Measurements from ENCODE around the gene GALNS. TPM values are rescaled to one million over a fixed set of nuclear protein-coding genes. Genes with fewer than 3 reads are reported as not detected.
A peak's percentile ranks its signal among the peaks of the same experiment; 100 is the strongest.

Gene GALNS
- polyA plus RNA-seq, 1 donor, result 32.2 TPM

- peaks cover 14% of the 10 kb centered on the region for H3K36me3 ChIP-seq (ENCODE audit: control insufficient read depth, insufficient read depth, low read length)
- no CpG with 5 or more reads among the region's 20 CpGs for WGBS (ENCODE audit: insufficient coverage, low lambda C conversion rate)
- H3K27me3 ChIP-seq (ENCODE audit: control insufficient read depth, insufficient read depth, low read length), result peaks cover 13% of the 10 kb centered on the region
- H3K27ac ChIP-seq (ENCODE audit: low read length), result no peak within 1 kb of the TSS
- DNase-seq, result no peak
- H3K4me1 ChIP-seq (ENCODE audit: control insufficient read depth, insufficient read depth, low read length), result no peaks in the 10 kb centered on the region
- peaks cover 3% of the 10 kb centered on the region for H3K9me3 ChIP-seq (ENCODE audit: control insufficient read depth, low read depth, low read length)
- no peak within 1 kb of the TSS for H3K4me3 ChIP-seq (ENCODE audit: low read length)
These were observed 9.6 kb upstream of the GALNS start, which contains the start of gene PABPN1L for GRCh38 chr16:88866151-88866920. Gene PABPN1L, minus strand, starts transcription at chr16:88866660. Its CDS starts 54 bp downstream, at chr16:88866606.

- no peak overlapping the region for H3K4me3 ChIP-seq (ENCODE audit: low read length)
- no CpG with 5 or more reads among the region's 15 CpGs for WGBS (ENCODE audit: insufficient coverage, low lambda C conversion rate)
- peaks cover 10% of the 10 kb centered on the region for H3K27me3 ChIP-seq (ENCODE audit: control insufficient read depth, insufficient read depth, low read length)
- no peaks in the 10 kb centered on the region for H3K4me1 ChIP-seq (ENCODE audit: control insufficient read depth, insufficient read depth, low read length)
- H3K36me3 ChIP-seq (ENCODE audit: control insufficient read depth, insufficient read depth, low read length), result peaks cover 20% of the 10 kb centered on the region
- no peak for DNase-seq
- H3K27ac ChIP-seq (ENCODE audit: low read length), result no peak overlapping the region
- peaks cover 3% of the 10 kb centered on the region for H3K9me3 ChIP-seq (ENCODE audit: control insufficient read depth, low read depth, low read length)
These were observed 9.0 kb upstream of the GALNS start for GRCh38 chr16:88865742-88866141.

GRCh38 chr16:88865310-88865709 lies 8.6 kb upstream of the GALNS start:
- DNase-seq, result no peak
- H3K36me3 ChIP-seq (ENCODE audit: control insufficient read depth, insufficient read depth, low read length), result peaks cover 24% of the 10 kb centered on the region
- no peak overlapping the region for H3K27ac ChIP-seq (ENCODE audit: low read length)
- no peak overlapping the region for H3K4me3 ChIP-seq (ENCODE audit: low read length)
- peaks cover 5% of the 10 kb centered on the region for H3K27me3 ChIP-seq (ENCODE audit: control insufficient read depth, insufficient read depth, low read length)
- no CpG with 5 or more reads among the region's 14 CpGs for WGBS (ENCODE audit: insufficient coverage, low lambda C conversion rate)
- no peaks in the 10 kb centered on the region for H3K4me1 ChIP-seq (ENCODE audit: control insufficient read depth, insufficient read depth, low read length)
- H3K9me3 ChIP-seq (ENCODE audit: control insufficient read depth, low read depth, low read length), result peaks cover 3% of the 10 kb centered on the region

GRCh38 chr16:88864521-88864920 lies 7.8 kb upstream of the GALNS start:
- no peak for DNase-seq
- Histone ChIP-seq H3K4me3 (ENCODE audit: low read length) (no peak overlapping the region), H3K4me1 (ENCODE audit: control insufficient read depth, insufficient read depth, low read length) (no peaks in the 10 kb centered on the region), H3K27me3 (ENCODE audit: control insufficient read depth, insufficient read depth, low read length) (peaks cover 5% of the 10 kb centered on the region), H3K36me3 (ENCODE audit: control insufficient read depth, insufficient read depth, low read length) (peaks cover 32% of the 10 kb centered on the region), H3K9me3 (ENCODE audit: control insufficient read depth, low read depth, low read length) (peaks cover 3% of the 10 kb centered on the region), H3K27ac (ENCODE audit: low read length) (no peak overlapping the region)
- WGBS (ENCODE audit: insufficient coverage, low lambda C conversion rate), result no CpG with 5 or more reads among the region's 18 CpGs

- no CpG with 5 or more reads among the region's 15 CpGs for WGBS (ENCODE audit: insufficient coverage, low lambda C conversion rate)
- no peaks in the 10 kb centered on the region for H3K4me1 ChIP-seq (ENCODE audit: control insufficient read depth, insufficient read depth, low read length)
- peaks cover 3% of the 10 kb centered on the region for H3K9me3 ChIP-seq (ENCODE audit: control insufficient read depth, low read depth, low read length)
- H3K36me3 ChIP-seq (ENCODE audit: control insufficient read depth, insufficient read depth, low read length), result peaks cover 34% of the 10 kb centered on the region
- no peak overlapping the region for H3K4me3 ChIP-seq (ENCODE audit: low read length)
- H3K27me3 ChIP-seq (ENCODE audit: control insufficient read depth, insufficient read depth, low read length), result peaks cover 4% of the 10 kb centered on the region
- DNase-seq, result no peak
- no peak overlapping the region for H3K27ac ChIP-seq (ENCODE audit: low read length)
These were observed 7.4 kb upstream of the GALNS start for GRCh38 chr16:88864099-88864498.

- H3K9me3 ChIP-seq (ENCODE audit: control insufficient read depth, low read depth, low read length), result peaks cover 3% of the 10 kb centered on the region
- no CpG with 5 or more reads among the region's 13 CpGs for WGBS (ENCODE audit: insufficient coverage, low lambda C conversion rate)
- H3K4me3 ChIP-seq (ENCODE audit: low read length), result no peak overlapping the region
- H3K27me3 ChIP-seq (ENCODE audit: control insufficient read depth, insufficient read depth, low read length), result no peaks in the 10 kb centered on the region
- H3K27ac ChIP-seq (ENCODE audit: low read length), result no peak overlapping the region
- peaks cover 41% of the 10 kb centered on the region for H3K36me3 ChIP-seq (ENCODE audit: control insufficient read depth, insufficient read depth, low read length)
- no peak for DNase-seq
- peaks cover 1% of the 10 kb centered on the region for H3K4me1 ChIP-seq (ENCODE audit: control insufficient read depth, insufficient read depth, low read length)
These were observed 6.7 kb upstream of the GALNS start for GRCh38 chr16:88863426-88863825.

GRCh38 chr16:88862968-88863367 lies 6.2 kb upstream of the GALNS start:
- no CpG with 5 or more reads among the region's 25 CpGs for WGBS (ENCODE audit: insufficient coverage, low lambda C conversion rate)
- H3K27ac ChIP-seq (ENCODE audit: low read length), result no peak overlapping the region

GRCh38 chr16:88861359-88861758 lies 4.6 kb upstream of the GALNS start:
- WGBS (ENCODE audit: insufficient coverage, low lambda C conversion rate), result no CpG with 5 or more reads among the region's 19 CpGs
- no peak for DNase-seq
- H3K9me3 ChIP-seq (ENCODE audit: control insufficient read depth, low read depth, low read length), result peaks cover 3% of the 10 kb centered on the region
- peaks cover 8% of the 10 kb centered on the region for H3K4me1 ChIP-seq (ENCODE audit: control insufficient read depth, insufficient read depth, low read length)
- no peaks in the 10 kb centered on the region for H3K27me3 ChIP-seq (ENCODE audit: control insufficient read depth, insufficient read depth, low read length)
- H3K4me3 ChIP-seq (ENCODE audit: low read length), result no peak overlapping the region
- no peak overlapping the region for H3K27ac ChIP-seq (ENCODE audit: low read length)
- H3K36me3 ChIP-seq (ENCODE audit: control insufficient read depth, insufficient read depth, low read length), result peaks cover 41% of the 10 kb centered on the region

More at GRCh38 chr16:88862968-88863367, 6.2 kb upstream of the GALNS start:
- Histone ChIP-seq H3K36me3 (ENCODE audit: control insufficient read depth, insufficient read depth, low read length) (peaks cover 41% of the 10 kb centered on the region), H3K9me3 (ENCODE audit: control insufficient read depth, low read depth, low read length) (peaks cover 3% of the 10 kb centered on the region), H3K4me3 (ENCODE audit: low read length) (no peak overlapping the region), H3K27me3 (ENCODE audit: control insufficient read depth, insufficient read depth, low read length) (no peaks in the 10 kb centered on the region), H3K4me1 (ENCODE audit: control insufficient read depth, insufficient read depth, low read length) (peaks cover 6% of the 10 kb centered on the region)
- DNase-seq, result no peak

- H3K4me1 ChIP-seq (ENCODE audit: control insufficient read depth, insufficient read depth, low read length), result peaks cover 17% of the 10 kb centered on the region
- WGBS (ENCODE audit: insufficient coverage, low lambda C conversion rate), result 90% methylated on average over 2 of the region's 20 CpGs
- H3K27ac ChIP-seq (ENCODE audit: low read length), result no peak overlapping the region
- DNase-seq, result no peak
- peaks cover 43% of the 10 kb centered on the region for H3K36me3 ChIP-seq (ENCODE audit: control insufficient read depth, insufficient read depth, low read length)
- peaks cover 3% of the 10 kb centered on the region for H3K9me3 ChIP-seq (ENCODE audit: control insufficient read depth, low read depth, low read length)
- H3K27me3 ChIP-seq (ENCODE audit: control insufficient read depth, insufficient read depth, low read length), result no peaks in the 10 kb centered on the region
- no peak overlapping the region for H3K4me3 ChIP-seq (ENCODE audit: low read length)
These were observed 2.8 kb upstream of the GALNS start for GRCh38 chr16:88859381-88860091.

GRCh38 chr16:88857728-88858339 lies 1.1 kb upstream of the GALNS start:
- peak overlapping the region; percentile 100 for H3K4me3 ChIP-seq (ENCODE audit: low read length)
- DNase-seq, result peak; percentile 72 to 74
- H3K4me1 ChIP-seq (ENCODE audit: control insufficient read depth, insufficient read depth, low read length), result peaks cover 17% of the 10 kb centered on the region
- H3K9me3 ChIP-seq (ENCODE audit: control insufficient read depth, low read depth, low read length), result peaks cover 3% of the 10 kb centered on the region
- WGBS (ENCODE audit: insufficient coverage, low lambda C conversion rate), result no CpG with 5 or more reads among the region's 12 CpGs
- peaks cover 52% of the 10 kb centered on the region for H3K36me3 ChIP-seq (ENCODE audit: control insufficient read depth, insufficient read depth, low read length)
- no peaks in the 10 kb centered on the region for H3K27me3 ChIP-seq (ENCODE audit: control insufficient read depth, insufficient read depth, low read length)
- H3K27ac ChIP-seq (ENCODE audit: low read length), result peak overlapping the region; percentile 70
